Smooth muscle cell (in vitro differentiated cells): ENCODE results near the gene PKP4. TPM values are rescaled to one million over a fixed set of nuclear protein-coding genes. Genes with fewer than 3 reads are reported as not detected.

ENCODE experiments used
- DNase-seq: peaks from one replicate; lab custom pipeline; 2025; ENCODE audit not compliant: unreplicated experiment; lab: John Stamatoyannopoulos, UW
- H2AFZ ChIP-seq: fragments of 200-600 bp; sonication (generic); 2 replicates; pipeline ENCODE4 v1.6.0; 2016; ENCODE audit warnings: antibody characterized with exemption, low read depth, mild to moderate bottlenecking
- H3F3A ChIP-seq: fragments of 200-600 bp; sonication (generic); 2 replicates; pipeline ENCODE4 v1.6.0; 2017; ENCODE audit warnings: antibody characterized with exemption, low read depth
- H3K27ac ChIP-seq: fragments of 200-600 bp; sonication (generic); 2 replicates; pipeline ENCODE4 v1.5.1; 2016; ENCODE audit warnings: low read depth, mild to moderate bottlenecking
- H3K27me3 ChIP-seq: fragments of 200-600 bp; sonication (generic); 2 replicates; pipeline ENCODE4 v1.6.1; 2016; ENCODE audit warnings: low read depth, mild to moderate bottlenecking
- H3K36me3 ChIP-seq: fragments of 200-600 bp; sonication (generic); 2 replicates; pipeline ENCODE4 v1.5.1; 2016; ENCODE audit warnings: low read depth
- H3K4me1 ChIP-seq: fragments of 200-600 bp; sonication (generic); 2 replicates; pipeline ENCODE4 v1.5.1; 2016; ENCODE audit warnings: low read depth
- H3K4me2 ChIP-seq: fragments of 200-600 bp; sonication (generic); 2 replicates; pipeline ENCODE4 v1.6.0; 2016; ENCODE audit warnings: mild to moderate bottlenecking
- H3K4me3 ChIP-seq: fragments of 200-600 bp; sonication (generic); 2 replicates; pipeline ENCODE4 v1.5.1; 2016; ENCODE audit warnings: mild to moderate bottlenecking
- H3K79me2 ChIP-seq: fragments of 200-600 bp; sonication (generic); 2 replicates; pipeline ENCODE4 v1.6.0; 2016; ENCODE audit warnings: low read depth, mild to moderate bottlenecking
- H3K9ac ChIP-seq: fragments of 200-600 bp; sonication (generic); 2 replicates; pipeline ENCODE4 v1.6.0; 2016; ENCODE audit warnings: low read depth
- H3K9me3 ChIP-seq: fragments of 200-600 bp; sonication (generic); replicated peaks from 2 replicates; pipeline ENCODE4 v1.5.1; 2016; ENCODE audit warnings: low read depth
- H4K20me1 ChIP-seq: fragments of 200-600 bp; sonication (generic); 2 replicates; pipeline ENCODE4 v1.6.0; 2016; ENCODE audit warnings: low read depth
- WGBS: methylation state at CpG from one replicate; pipeline ENCODE4 v1.1.7; 2016; ENCODE audit warnings: low lambda C conversion rate; 5-methylcytosine and 5-hydroxymethylcytosine counted together
- polyA plus RNA-seq: library from polyadenylated mRNA; unstranded; fragments of >200 nt; fragmentation: Nextera tagmentation; extraction: Ambion mirVana; gene quantifications from 2 replicates; pipeline ENCODE4 v1.2.1, GENCODE V29; 2016
- total RNA-seq: library from RNA; depleted of rRNA; stranded (reverse); fragments of >200 nt; gene quantifications from 2 replicates; pipeline ENCODE4 v1.2.3, GENCODE V29; 2014
- TF ChIP-seq, protein P1 (sequence below): fragments of 200-600 bp; sonication (generic); IDR thresholded peaks from 2 replicates; pipeline ENCODE4 v1.5.1; 2017; ENCODE audit warnings: borderline replicate concordance, mild to moderate bottlenecking, antibody characterized with exemption; ENCODE audit not compliant: insufficient read depth, poor library complexity, severe bottlenecking

The PKP4 gene
- total and polyA plus RNA-seq, 2 experiments from 2014 or later: 2.4 to 14.0 TPM

DNA sequence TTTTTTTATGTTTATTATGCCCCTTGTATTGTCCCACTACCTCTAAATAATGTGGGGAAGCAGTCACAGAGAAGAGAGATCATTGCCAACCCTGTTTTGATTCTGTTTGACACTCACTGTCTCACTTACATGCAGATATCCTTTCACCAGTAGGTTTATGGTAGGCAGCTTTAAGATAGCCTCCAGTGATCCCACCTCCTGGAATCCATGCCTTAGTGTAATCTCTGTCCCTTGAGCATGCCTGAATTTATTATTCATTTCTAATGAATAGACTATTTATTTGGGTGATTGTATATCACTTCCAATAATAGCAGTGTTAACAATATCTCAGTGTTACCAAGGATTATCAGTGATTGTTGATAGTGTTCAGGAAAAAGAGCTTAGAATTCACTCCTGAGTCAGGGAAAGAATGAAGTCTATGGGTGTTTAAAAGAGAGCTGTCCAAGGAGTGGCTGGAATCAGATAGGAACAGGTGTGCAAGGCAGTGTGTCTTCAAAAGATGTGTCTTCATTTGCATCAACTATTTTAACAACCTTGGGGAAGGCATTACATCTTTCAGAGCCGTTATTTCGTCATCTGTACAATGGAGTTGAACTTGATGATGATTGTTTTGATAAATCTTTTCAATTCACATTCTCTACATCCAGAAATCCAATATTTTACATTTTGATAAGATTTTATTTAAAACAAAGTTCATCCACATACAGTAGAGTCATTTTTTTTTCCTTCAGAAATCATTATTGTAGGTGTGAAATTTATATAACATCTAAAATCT lies 31.9 kb downstream of the PKP4 start:
- H4K20me1 ChIP-seq: peaks cover 37% of the 10 kb centered on the region
- WGBS: 87% methylated on average over 2 of the region's 2 CpGs
- H3K36me3 ChIP-seq: no peaks in the 10 kb centered on the region
- H3K4me3 ChIP-seq: no peak overlapping the region
- H3K9ac ChIP-seq: no peak overlapping the region
- H3K27me3 ChIP-seq: no peaks in the 10 kb centered on the region
- peaks cover 8% of the 10 kb centered on the region for H3F3A ChIP-seq
- H3K9me3 ChIP-seq: no peaks in the 10 kb centered on the region
- DNase-seq: no peak
- no peak overlapping the region for H2AFZ ChIP-seq
- no peak overlapping the region for H3K4me2 ChIP-seq
- H3K4me1 ChIP-seq: peaks cover 34% of the 10 kb centered on the region
- TF ChIP-seq, protein P1, sequence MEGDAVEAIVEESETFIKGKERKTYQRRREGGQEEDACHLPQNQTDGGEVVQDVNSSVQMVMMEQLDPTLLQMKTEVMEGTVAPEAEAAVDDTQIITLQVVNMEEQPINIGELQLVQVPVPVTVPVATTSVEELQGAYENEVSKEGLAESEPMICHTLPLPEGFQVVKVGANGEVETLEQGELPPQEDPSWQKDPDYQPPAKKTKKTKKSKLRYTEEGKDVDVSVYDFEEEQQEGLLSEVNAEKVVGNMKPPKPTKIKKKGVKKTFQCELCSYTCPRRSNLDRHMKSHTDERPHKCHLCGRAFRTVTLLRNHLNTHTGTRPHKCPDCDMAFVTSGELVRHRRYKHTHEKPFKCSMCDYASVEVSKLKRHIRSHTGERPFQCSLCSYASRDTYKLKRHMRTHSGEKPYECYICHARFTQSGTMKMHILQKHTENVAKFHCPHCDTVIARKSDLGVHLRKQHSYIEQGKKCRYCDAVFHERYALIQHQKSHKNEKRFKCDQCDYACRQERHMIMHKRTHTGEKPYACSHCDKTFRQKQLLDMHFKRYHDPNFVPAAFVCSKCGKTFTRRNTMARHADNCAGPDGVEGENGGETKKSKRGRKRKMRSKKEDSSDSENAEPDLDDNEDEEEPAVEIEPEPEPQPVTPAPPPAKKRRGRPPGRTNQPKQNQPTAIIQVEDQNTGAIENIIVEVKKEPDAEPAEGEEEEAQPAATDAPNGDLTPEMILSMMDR: no peak
- H3K27ac ChIP-seq: no peak overlapping the region
- H3K79me2 ChIP-seq: peaks cover 41% of the 10 kb centered on the region

DNA sequence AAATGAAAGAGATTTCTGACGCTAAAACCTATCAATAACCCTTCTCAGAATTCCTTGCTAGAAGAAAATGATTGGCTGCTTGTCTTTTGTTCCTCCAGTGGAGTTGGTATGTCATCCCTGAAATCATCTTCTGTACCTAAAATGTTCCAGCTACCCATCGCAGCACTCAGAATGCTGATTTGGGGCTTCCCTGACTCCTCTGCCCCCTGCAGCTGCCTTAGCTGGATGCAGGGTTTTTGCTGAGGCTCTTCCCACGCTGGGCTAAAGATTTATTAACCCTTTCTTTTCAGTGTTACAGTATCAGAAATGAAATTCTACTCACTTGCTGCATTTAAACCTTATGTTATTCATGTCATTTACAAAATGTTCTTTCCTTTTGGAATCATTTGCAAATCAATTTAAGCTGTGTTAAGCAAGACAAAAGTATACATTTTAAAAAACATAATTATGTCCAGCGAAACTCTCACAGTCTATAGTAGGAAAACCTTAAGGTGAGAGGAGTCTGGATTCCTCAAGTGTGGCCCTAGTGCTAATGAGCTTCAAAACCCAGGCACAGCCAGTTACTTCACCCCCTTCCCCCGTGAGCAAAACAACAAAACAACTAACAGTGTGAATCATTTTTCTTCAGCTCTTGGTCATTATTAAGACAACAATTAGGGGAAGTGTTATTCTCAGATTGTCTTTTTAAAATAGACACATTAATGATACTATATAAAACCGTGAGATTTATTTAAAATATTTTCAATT lies 32.8 kb downstream of the PKP4 start:
- H3K4me3 ChIP-seq: no peak overlapping the region
- no peak overlapping the region for H3K4me2 ChIP-seq
- no peak overlapping the region for H2AFZ ChIP-seq
- H3K9ac ChIP-seq: no peak overlapping the region
- H3K27me3 ChIP-seq: no peaks in the 10 kb centered on the region
- TF ChIP-seq, protein P1: no peak
- H3K79me2 ChIP-seq: peaks cover 48% of the 10 kb centered on the region
- H3F3A ChIP-seq: peaks cover 8% of the 10 kb centered on the region
- peaks cover 37% of the 10 kb centered on the region for H4K20me1 ChIP-seq
- 48% methylated on average over 6 of the region's 6 CpGs for WGBS
- no peaks in the 10 kb centered on the region for H3K9me3 ChIP-seq
- H3K36me3 ChIP-seq: no peaks in the 10 kb centered on the region
- H3K27ac ChIP-seq: no peak overlapping the region
- peaks cover 36% of the 10 kb centered on the region for H3K4me1 ChIP-seq
- no peak for DNase-seq

DNA sequence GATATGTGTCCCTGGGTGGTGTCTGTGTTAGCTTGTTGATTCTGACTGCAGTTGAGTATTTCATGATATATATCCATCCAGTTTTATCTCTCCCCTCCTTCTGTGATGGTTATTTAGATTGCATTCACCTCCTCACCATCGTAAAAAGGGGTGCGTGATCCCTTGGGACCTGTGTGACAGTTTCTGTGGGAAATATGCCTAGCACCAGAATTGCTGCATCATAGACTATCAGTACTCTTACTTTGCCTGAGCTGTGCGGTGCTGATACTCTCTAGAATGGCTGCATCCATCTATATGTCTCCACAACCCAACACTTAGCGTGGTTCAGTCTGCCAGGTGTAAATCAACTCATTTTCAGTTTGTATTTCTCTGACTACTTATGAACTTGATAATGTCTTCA lies 34.3 kb downstream of the PKP4 start:
- TF ChIP-seq, protein P1: no peak
- no peak overlapping the region for H3K27ac ChIP-seq
- no peak overlapping the region for H2AFZ ChIP-seq
- no peak overlapping the region for H3K9ac ChIP-seq
- no peaks in the 10 kb centered on the region for H3K36me3 ChIP-seq
- H3K4me2 ChIP-seq: no peak overlapping the region
- H3F3A ChIP-seq: peaks cover 6% of the 10 kb centered on the region
- H3K79me2 ChIP-seq: peaks cover 53% of the 10 kb centered on the region
- H3K9me3 ChIP-seq: no peaks in the 10 kb centered on the region
- peaks cover 36% of the 10 kb centered on the region for H3K4me1 ChIP-seq
- WGBS: 97% methylated on average over 4 of the region's 4 CpGs
- no peaks in the 10 kb centered on the region for H3K27me3 ChIP-seq
- no peak overlapping the region for H3K4me3 ChIP-seq
- DNase-seq: no peak
- peaks cover 37% of the 10 kb centered on the region for H4K20me1 ChIP-seq
